ENCODE data around the gene SERPINB5. TPM values are rescaled to one million over a fixed set of nuclear protein-coding genes. Genes with fewer than 3 reads are reported as not detected.

The SERPINB5 gene
- total RNA-seq, 2 donors from 2014 or later = not detected

GRCh38 chr18:63505566-63506335 is 29.0 kb downstream of the SERPINB5 start:
- ATAC-seq = peak; percentile 29 to 58
- peak in 1 of 2 donors; percentile 62 for DNase-seq (ENCODE audit: low spot score in 2 of 2)
- H3K27ac Mint-ChIP-seq = no peak overlapping the region

GRCh38 chr18:63506336-63506646 is 29.5 kb downstream of the SERPINB5 start:
- no peaks in the 10 kb centered on the region for H3K36me3 Mint-ChIP-seq

More at GRCh38 chr18:63505566-63506335, 29.0 kb downstream of the SERPINB5 start:
- no peaks in the 10 kb centered on the region for H3K36me3 Mint-ChIP-seq
- H3K9me3 Mint-ChIP-seq = no peaks in the 10 kb centered on the region

GRCh38 chr18:63508596-63508995 is 31.8 kb downstream of the SERPINB5 start:
- H3K36me3 Mint-ChIP-seq = no peaks in the 10 kb centered on the region
- no peak overlapping the region for H3K27ac Mint-ChIP-seq
- no peaks in the 10 kb centered on the region for H3K9me3 Mint-ChIP-seq
- DNase-seq (ENCODE audit: low spot score in 2 of 2) = no peak
- no peak for ATAC-seq

More at GRCh38 chr18:63506336-63506646, 29.5 kb downstream of the SERPINB5 start:
- Mint-ChIP-seq H3K27ac (no peak overlapping the region), H3K9me3 (no peaks in the 10 kb centered on the region)
- DNase-seq (ENCODE audit: low spot score in 2 of 2) = no peak
- no peak for ATAC-seq

- Mint-ChIP-seq H3K36me3 (no peaks in the 10 kb centered on the region), H3K27ac (no peak overlapping the region), H3K9me3 (no peaks in the 10 kb centered on the region)
- DNase-seq (ENCODE audit: low spot score in 2 of 2) (no peak), ATAC-seq (no peak)
Measured at GRCh38 chr18:63511285-63511684, 34.5 kb downstream of the SERPINB5 start.

- DNase-seq (ENCODE audit: low spot score in 2 of 2) (no peak), ATAC-seq (no peak)
- Mint-ChIP-seq H3K27ac (no peak overlapping the region), H3K36me3 (no peaks in the 10 kb centered on the region), H3K9me3 (no peaks in the 10 kb centered on the region)
Measured at GRCh38 chr18:63514326-63514725, 37.6 kb downstream of the SERPINB5 start.

GRCh38 chr18:63514888-63515678 is 38.3 kb downstream of the SERPINB5 start:
- ATAC-seq = no peak
- H3K36me3 Mint-ChIP-seq = no peaks in the 10 kb centered on the region

GRCh38 chr18:63515801-63516200 is 39.0 kb downstream of the SERPINB5 start:
- ATAC-seq (no peak), DNase-seq (ENCODE audit: low spot score in 2 of 2) (no peak)

More at GRCh38 chr18:63514888-63515678, 38.3 kb downstream of the SERPINB5 start:
- DNase-seq (ENCODE audit: low spot score in 2 of 2) = no peak
- Mint-ChIP-seq H3K9me3 (no peaks in the 10 kb centered on the region), H3K27ac (no peak overlapping the region)

GRCh38 chr18:63518178-63519012 is 41.6 kb downstream of the SERPINB5 start:
- peak in 1 of 2 donors; percentile 66 for DNase-seq (ENCODE audit: low spot score in 2 of 2)
- no peak overlapping the region for H3K27ac Mint-ChIP-seq
- no peaks in the 10 kb centered on the region for H3K9me3 Mint-ChIP-seq
- no peaks in the 10 kb centered on the region for H3K36me3 Mint-ChIP-seq
- peak; percentile 80 to 90 for ATAC-seq

More at GRCh38 chr18:63515801-63516200, 39.0 kb downstream of the SERPINB5 start:
- Mint-ChIP-seq H3K27ac (no peak overlapping the region), H3K9me3 (no peaks in the 10 kb centered on the region), H3K36me3 (no peaks in the 10 kb centered on the region)

- Mint-ChIP-seq H3K27ac (no peak overlapping the region), H3K36me3 (no peaks in the 10 kb centered on the region), H3K9me3 (no peaks in the 10 kb centered on the region)
- DNase-seq (ENCODE audit: low spot score in 2 of 2) (no peak), ATAC-seq (no peak)
Measured at GRCh38 chr18:63520053-63520685, 43.4 kb downstream of the SERPINB5 start.

- ATAC-seq = no peak
- DNase-seq (ENCODE audit: low spot score in 2 of 2) = no peak
Measured at GRCh38 chr18:63523660-63524059, 46.9 kb downstream of the SERPINB5 start.

GRCh38 chr18:63527251-63527650 is 50.5 kb downstream of the SERPINB5 start:
- DNase-seq (ENCODE audit: low spot score in 2 of 2) (no peak), ATAC-seq (no peak)
- Mint-ChIP-seq H3K27ac (no peak overlapping the region), H3K36me3 (no peaks in the 10 kb centered on the region), H3K9me3 (no peaks in the 10 kb centered on the region)

More at GRCh38 chr18:63523660-63524059, 46.9 kb downstream of the SERPINB5 start:
- Mint-ChIP-seq H3K9me3 (no peaks in the 10 kb centered on the region), H3K27ac (no peak overlapping the region), H3K36me3 (no peaks in the 10 kb centered on the region)

GRCh38 chr18:63528863-63529492 is 52.2 kb downstream of the SERPINB5 start:
- Mint-ChIP-seq H3K9me3 (no peaks in the 10 kb centered on the region), H3K27ac (no peak overlapping the region), H3K36me3 (no peaks in the 10 kb centered on the region)
- DNase-seq (ENCODE audit: low spot score in 2 of 2) = no peak
- ATAC-seq = no peak

- DNase-seq (ENCODE audit: low spot score in 2 of 2) = no peak
- Mint-ChIP-seq H3K36me3 (no peaks in the 10 kb centered on the region), H3K27ac (no peak overlapping the region), H3K9me3 (no peaks in the 10 kb centered on the region)
- ATAC-seq = peak in 1 of 2 donors; percentile 58
Measured at GRCh38 chr18:63532471-63532870, 55.7 kb downstream of the SERPINB5 start.

GRCh38 chr18:63534615-63535014 is 57.9 kb downstream of the SERPINB5 start:
- H3K9me3 Mint-ChIP-seq = no peaks in the 10 kb centered on the region
- no peaks in the 10 kb centered on the region for H3K36me3 Mint-ChIP-seq
- no peak overlapping the region for H3K27ac Mint-ChIP-seq
- peak in 1 of 2 donors; percentile 83 for ATAC-seq
- DNase-seq (ENCODE audit: low spot score in 2 of 2) = no peak

- no peaks in the 10 kb centered on the region for H3K36me3 Mint-ChIP-seq
- H3K27ac Mint-ChIP-seq = no peak overlapping the region
- DNase-seq (ENCODE audit: low spot score in 2 of 2) (no peak), ATAC-seq (no peak)
- H3K9me3 Mint-ChIP-seq = no peaks in the 10 kb centered on the region
Measured at GRCh38 chr18:63539904-63540510, 63.2 kb downstream of the SERPINB5 start.

- Mint-ChIP-seq H3K36me3 (no peaks in the 10 kb centered on the region), H3K27ac (no peak within 1 kb of the TSS), H3K9me3 (no peaks in the 10 kb centered on the region)
- ATAC-seq (no peak), DNase-seq (ENCODE audit: low spot score in 2 of 2) (no peak)
Measured at GRCh38 chr18:63542069-63542468, 65.3 kb downstream of the SERPINB5 start, which contains the start of gene SERPINB12. SERPINB12 (plus strand) TSS chr18:63542369; CDS start chr18:63556160, 13,791 bp downstream.

Data from activated naive CD4-positive, alpha-beta T cell treated with anti-CD3 and anti-CD28 coated beads, Interleukin-2, amount 50 U/mL, for 72 hours (primary cell).